Endothelial cell of umbilical vein (primary cell): ENCODE measurements around the gene ING2. TPM values are rescaled to one million over a fixed set of nuclear protein-coding genes. Genes with fewer than 3 reads are reported as not detected.

Experiments used
- BruUV-seq: library from RNA; stranded (reverse); fragments of 400-500 nt; replicated peaks from 2 replicates; lab custom pipeline; 2021; lab: Mats Ljungman, UMichigan
- CTCF ChIA-PET: fragments of 300-600, 350-600 bp; sonication (Branson Sonifier 250); formaldehyde crosslinking; loops from one replicate; lab custom pipeline; 2021; ENCODE audit warnings: antibody characterized with exemption, inconsistent platforms; lab: Charles Lee
- POLR2A ChIA-PET: fragments of 300-600, 350-600 bp; sonication (Branson Sonifier 250); formaldehyde crosslinking; loops from one replicate; lab custom pipeline; 2021; ENCODE audit warnings: antibody characterized with exemption, inconsistent platforms; lab: Charles Lee
- DNase-seq: peaks from one replicate; pipeline ENCODE4 v3.0.0-alpha.2; 2011; ENCODE audit warnings: low read depth, low spot score
- FAIRE-seq: peaks from 2 replicates; lab custom pipeline; 2011; peaks lifted over from hg19 to GRCh38; lab: Jason Lieb, UNC
- H2AFZ ChIP-seq: 2 replicates; pipeline ENCODE4 v1.6.0; 2012; ENCODE audit warnings: low read depth, low read length, control low read depth, inconsistent platforms
- H3K27ac ChIP-seq: 2 replicates; pipeline ENCODE4 v1.5.1; 2011; ENCODE audit warnings: low read depth, mild to moderate bottlenecking, control low read depth, low read length, moderate library complexity; ENCODE audit not compliant: insufficient read depth
- H3K27me3 ChIP-seq, 2 experiments: 2 replicates each; pipeline versions ENCODE4 v1.6.0 to v1.6.1; 2011; ENCODE audit warnings: low read length in 2 of 2, mixed read lengths in 1 of 2; ENCODE audit not compliant: control insufficient read depth in 2 of 2, insufficient read depth in 2 of 2
- H3K36me3 ChIP-seq, 2 experiments: 2 replicates in 1 of 2; 3 replicates in 1 of 2; pipeline ENCODE4 v1.5.1; 2011; ENCODE audit warnings: low read length in 2 of 2, mild to moderate bottlenecking in 1 of 2, moderate library complexity in 1 of 2; ENCODE audit not compliant: control insufficient read depth in 2 of 2, insufficient read depth in 2 of 2; ENCODE audit errors: extremely low read depth in 1 of 2
- H3K4me1 ChIP-seq: 3 replicates; pipeline ENCODE4 v1.5.1; 2011; ENCODE audit warnings: mild to moderate bottlenecking, low read length; ENCODE audit not compliant: control insufficient read depth, insufficient read depth; ENCODE audit errors: extremely low read depth
- H3K4me2 ChIP-seq: 2 replicates; pipeline ENCODE4 v1.6.1; 2011; ENCODE audit warnings: low read length, control low read depth, mixed read lengths; ENCODE audit not compliant: insufficient read depth
- H3K4me3 ChIP-seq, 3 experiments: fragments of 200-600 bp in 1 of 3; sonication (generic), shearing (Covaris generic) in 1 of 3; replicated peaks in 1 of 3; 2 replicates each; pipeline ENCODE4 v1.5.1; 2011 to 2016; ENCODE audit warnings: control low read depth in 3 of 3, low read length in 3 of 3, mild to moderate bottlenecking in 2 of 3, inconsistent platforms in 1 of 3, low read depth in 1 of 3, moderate library complexity in 1 of 3; ENCODE audit not compliant: insufficient read depth in 1 of 3
- H3K79me2 ChIP-seq: 2 replicates; pipeline ENCODE4 v1.6.0; 2012; ENCODE audit warnings: low read length, inconsistent platforms; ENCODE audit not compliant: control insufficient read depth, insufficient read depth
- H3K9ac ChIP-seq: replicated peaks from 2 replicates; pipeline ENCODE3; 2011; ENCODE audit warnings: low read length, control low read depth; ENCODE audit not compliant: insufficient read depth; ENCODE audit errors: extremely low read depth
- H3K9me1 ChIP-seq: replicated peaks from 3 replicates; pipeline ENCODE4 v1.6.0; 2011; ENCODE audit warnings: mild to moderate bottlenecking, low read length; ENCODE audit not compliant: control insufficient read depth, insufficient read depth; ENCODE audit errors: extremely low read depth
- H3K9me3 ChIP-seq: replicated peaks from 2 replicates; pipeline ENCODE4 v1.5.1; 2012; ENCODE audit warnings: low read length, inconsistent platforms; ENCODE audit not compliant: control insufficient read depth, insufficient read depth
- H4K20me1 ChIP-seq: replicated peaks from 2 replicates; pipeline ENCODE3; 2011; ENCODE audit warnings: mild to moderate bottlenecking, low read length; ENCODE audit not compliant: control insufficient read depth, insufficient read depth; ENCODE audit errors: extremely low read depth
- EZH2 ChIP-seq: IDR thresholded peaks from 2 replicates; pipeline ENCODE4 v1.6.1; 2012; ENCODE audit warnings: borderline replicate concordance, low read depth, mild to moderate bottlenecking, moderate library complexity, low read length, inconsistent platforms; ENCODE audit not compliant: severe bottlenecking
- FOS ChIP-seq: IDR thresholded peaks from 2 replicates; pipeline ENCODE4 v1.6.1; 2011; ENCODE audit warnings: mild to moderate bottlenecking, low read length, moderate library complexity, borderline replicate concordance; ENCODE audit not compliant: insufficient read depth
- GATA2 ChIP-seq: IDR thresholded peaks from 2 replicates; pipeline ENCODE4 v1.7.0; 2011; ENCODE audit warnings: low read depth, mild to moderate bottlenecking, moderate library complexity, mixed read lengths, low read length; ENCODE audit not compliant: insufficient read length, insufficient read depth
- JUN ChIP-seq: IDR thresholded peaks from 2 replicates; pipeline ENCODE4 v1.6.1; 2011; ENCODE audit warnings: borderline replicate concordance, low read depth; ENCODE audit not compliant: insufficient read length, insufficient read depth
- MAX ChIP-seq: IDR thresholded peaks from 2 replicates; pipeline ENCODE4 v1.6.1; 2011; ENCODE audit not compliant: insufficient read depth, insufficient read length
- MYC ChIP-seq: IDR thresholded peaks from one replicate; pipeline ENCODE4 v1.6.1; 2011; ENCODE audit warnings: mild to moderate bottlenecking, low read depth, low read length
- POLR2A ChIP-seq: IDR thresholded peaks from 2 replicates; pipeline ENCODE4 v1.6.1; 2012; ENCODE audit warnings: low read depth, mild to moderate bottlenecking, control low read depth, low read length
- POLR2AphosphoS5 ChIP-seq: IDR thresholded peaks from 2 replicates; pipeline ENCODE4 v1.6.1; 2012; ENCODE audit warnings: low read depth, mild to moderate bottlenecking, control low read depth, low read length, moderate library complexity; ENCODE audit not compliant: insufficient read depth
- dilution Hi-C: fragments of 300-500 bp; cut with MboI; formaldehyde crosslinking; loops from one replicate; pipeline ENCODE4 v1.15.0; 2019; ENCODE audit warnings: low sequenced_read_pairs; ENCODE audit not compliant: extremely low pct_ligation_motif_present
- intact Hi-C: fragments of 100-400 bp; cut with micrococcal nuclease; formaldehyde crosslinking; loops from one replicate; pipeline ENCODE4 v1.10.0; 2022
- polyA plus RNA-seq, 4 experiments: library from polyadenylated mRNA; depleted of rRNA in 3 of 4; stranded (reverse) in 3 of 4; unstranded in 1 of 4; fragments of >200 nt; gene quantifications; 2 replicates each; pipeline versions ENCODE4 v1.2.1 to v1.2.3, GENCODE V29; 2011 to 2012; ENCODE audit warnings: missing spikeins in 1 of 4
- total RNA-seq: library from RNA; stranded (reverse); gene quantifications from 2 replicates; pipeline ENCODE4 v1.2.3, GENCODE V29; 2021
- TF ChIP-seq, protein P1 (sequence below), 2 donors: IDR thresholded peaks; 1 replicate in 1 of 2; 2 replicates in 1 of 2; pipeline ENCODE4 v1.5.1; 2011; ENCODE audit warnings: low read length in 2 of 2, mild to moderate bottlenecking in 2 of 2, moderate library complexity in 2 of 2, control low read depth in 1 of 2, inconsistent platforms in 1 of 2, low read depth in 1 of 2; ENCODE audit not compliant: insufficient read depth in 1 of 2; ENCODE audit errors: extremely low read depth in 1 of 2

Gene ING2
- total and polyA plus RNA-seq, 2 donors (not counting 3 experiments of a cell fraction or from before 2014, with no cell fraction given): 2.7 to 8.4 TPM

- H2AFZ ChIP-seq: no peak overlapping the region
- no peak overlapping the region for H3K9ac ChIP-seq
- TF ChIP-seq, protein P1, sequence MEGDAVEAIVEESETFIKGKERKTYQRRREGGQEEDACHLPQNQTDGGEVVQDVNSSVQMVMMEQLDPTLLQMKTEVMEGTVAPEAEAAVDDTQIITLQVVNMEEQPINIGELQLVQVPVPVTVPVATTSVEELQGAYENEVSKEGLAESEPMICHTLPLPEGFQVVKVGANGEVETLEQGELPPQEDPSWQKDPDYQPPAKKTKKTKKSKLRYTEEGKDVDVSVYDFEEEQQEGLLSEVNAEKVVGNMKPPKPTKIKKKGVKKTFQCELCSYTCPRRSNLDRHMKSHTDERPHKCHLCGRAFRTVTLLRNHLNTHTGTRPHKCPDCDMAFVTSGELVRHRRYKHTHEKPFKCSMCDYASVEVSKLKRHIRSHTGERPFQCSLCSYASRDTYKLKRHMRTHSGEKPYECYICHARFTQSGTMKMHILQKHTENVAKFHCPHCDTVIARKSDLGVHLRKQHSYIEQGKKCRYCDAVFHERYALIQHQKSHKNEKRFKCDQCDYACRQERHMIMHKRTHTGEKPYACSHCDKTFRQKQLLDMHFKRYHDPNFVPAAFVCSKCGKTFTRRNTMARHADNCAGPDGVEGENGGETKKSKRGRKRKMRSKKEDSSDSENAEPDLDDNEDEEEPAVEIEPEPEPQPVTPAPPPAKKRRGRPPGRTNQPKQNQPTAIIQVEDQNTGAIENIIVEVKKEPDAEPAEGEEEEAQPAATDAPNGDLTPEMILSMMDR (IDR thresholded peaks at IDR 0.05; ENCODE audit: extremely low read depth in 1 of 2, insufficient read depth in 1 of 2, low read depth in 1 of 2, low read length in 2 of 2): no peak
- TF ChIP-seq MYC (no peak), MAX (no peak), JUN (no peak), POLR2AphosphoS5 (no peak), GATA2 (no peak), FOS (no peak), POLR2A (no peak), EZH2 (no peak)
- DNase-seq: no peak
- no peaks in the 10 kb centered on the region for H3K9me1 ChIP-seq
- ChIA-PET POLR2A (no interaction called here), CTCF (interaction anchor here (1.0 to 1.2 kb wide), 3 partner anchors 30 to 124 kb away, joined by 3 to 5 read pairs (median 4); no protein-coding TSS in a partner anchor)
- dilution Hi-C loops: no loop called here
- H3K79me2 ChIP-seq: no peaks in the 10 kb centered on the region
- H3K4me2 ChIP-seq: no peak overlapping the region
- intact Hi-C loops: loop anchor here (10.0 kb wide), 1 partner anchor 367 kb away; no protein-coding TSS in a partner anchor
- no peak overlapping the region for H3K27ac ChIP-seq
- H3K4me3 ChIP-seq: no peak overlapping the region
- H3K27me3 ChIP-seq: no peaks in the 10 kb centered on the region
- H3K4me1 ChIP-seq: no peaks in the 10 kb centered on the region
- H4K20me1 ChIP-seq: no peaks in the 10 kb centered on the region
- no peaks in the 10 kb centered on the region for H3K36me3 ChIP-seq
- no peak for FAIRE-seq
- no peaks in the 10 kb centered on the region for H3K9me3 ChIP-seq
- no TSS peak for BruUV-seq
Measured at GRCh38 chr4:183478123-183478522, 26.7 kb upstream of the ING2 start.
